Measurements from ENCODE around the gene TRIM66.

TRIM66 gene

DNA sequence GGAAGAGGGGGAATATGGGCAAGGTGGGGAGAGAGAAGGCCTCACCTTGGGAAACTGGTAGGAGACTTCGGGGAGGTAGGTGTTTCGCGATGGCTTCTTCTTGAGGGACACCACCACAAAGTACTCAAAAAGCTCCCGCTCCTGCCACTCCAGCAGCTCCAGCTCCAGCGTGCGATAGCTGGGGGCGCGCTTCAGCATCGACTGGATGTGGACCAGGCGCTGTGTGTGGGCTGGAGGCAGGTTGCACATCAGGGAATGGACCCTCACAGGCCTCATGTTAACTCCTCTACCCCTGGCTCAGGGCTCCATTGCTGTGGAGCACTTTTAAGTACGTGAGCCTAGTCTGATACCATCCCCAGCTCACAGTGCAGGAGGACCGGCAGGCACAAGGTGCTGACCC lies 30.0 kb upstream of the TRIM66 start:
- no peak for DNase-seq

GRCh38 chr11:8711895-8712442 lies 29.5 kb upstream of the TRIM66 start:
- DNase-seq = no peak

DNA sequence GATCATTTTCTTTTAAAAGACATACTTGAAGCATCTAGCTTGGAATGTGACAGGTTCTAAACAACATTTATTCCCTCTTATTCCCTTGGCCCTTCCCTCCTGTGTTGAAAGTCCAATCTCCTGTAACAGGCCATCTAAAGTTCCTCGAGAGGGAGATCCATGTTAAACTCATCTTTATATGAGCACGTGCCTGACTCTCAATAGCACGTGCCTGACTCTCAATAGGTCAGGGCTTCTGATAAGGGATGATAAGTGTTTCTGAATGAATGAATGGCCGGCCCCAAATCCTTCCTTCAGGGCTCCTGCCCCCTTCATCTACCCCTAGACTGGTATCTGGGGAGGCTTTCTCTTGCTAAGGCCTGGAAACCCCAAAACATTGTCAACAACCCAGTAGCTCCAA lies 27.3 kb upstream of the TRIM66 start:
- DNase-seq = no peak

- DNase-seq = no peak
Measured at GRCh38 chr11:8709002-8709672, 26.7 kb upstream of the TRIM66 start.

GRCh38 chr11:8707541-8708191 lies 25.2 kb upstream of the TRIM66 start:
- DNase-seq = no peak

- DNase-seq = no peak
Measured at GRCh38 chr11:8706673-8707432, 24.4 kb upstream of the TRIM66 start.

DNA sequence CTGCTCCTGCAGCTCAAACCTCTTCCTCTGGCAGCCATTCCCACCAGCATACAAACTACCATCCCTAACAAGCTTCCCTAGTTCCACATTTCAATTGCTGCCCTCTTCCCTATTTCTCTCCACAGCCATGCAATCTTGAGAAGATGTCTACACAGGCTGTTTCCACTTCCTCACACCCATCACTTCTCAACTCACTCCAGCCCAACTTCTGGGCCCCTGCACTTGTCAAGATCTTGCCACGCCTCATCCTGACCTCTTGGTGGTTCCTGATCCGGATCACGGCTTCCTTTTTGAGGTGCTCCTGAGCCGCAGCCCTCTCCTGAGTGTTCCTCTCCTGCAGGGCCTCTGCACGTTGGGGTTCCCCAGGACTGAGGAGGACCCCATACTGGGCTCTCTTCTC lies 22.7 kb upstream of the TRIM66 start:
- no peak for DNase-seq

GRCh38 chr11:8704136-8704535 lies 21.7 kb upstream of the TRIM66 start:
- no peak for DNase-seq

GRCh38 chr11:8702598-8702915 lies 20.1 kb upstream of the TRIM66 start:
- no peak for DNase-seq

- DNase-seq = no peak
Measured at GRCh38 chr11:8701891-8702597, 19.6 kb upstream of the TRIM66 start.

DNA sequence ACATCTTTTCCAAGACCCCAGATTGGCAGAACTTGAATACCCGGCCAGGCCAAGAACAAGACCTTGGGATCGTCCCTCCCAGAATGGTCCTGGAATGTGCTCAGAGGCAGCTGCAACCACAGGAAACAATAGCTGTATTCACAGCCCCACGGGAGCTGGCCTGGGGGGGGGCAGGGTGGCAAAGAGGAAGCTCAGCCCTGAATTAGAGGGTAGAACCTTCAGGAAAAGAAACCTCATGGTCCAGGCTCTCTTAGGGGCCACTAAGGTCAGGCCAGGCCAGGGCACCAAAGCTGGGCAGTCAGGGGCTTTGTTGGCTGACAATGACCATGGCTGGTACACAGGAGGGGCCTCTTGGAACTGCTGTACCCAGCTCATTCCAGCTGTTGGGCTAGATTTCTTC lies 17.4 kb upstream of the TRIM66 start:
- DNase-seq = no peak

GRCh38 chr11:8698917-8699441 lies 16.5 kb upstream of the TRIM66 start:
- no peak for DNase-seq

- DNase-seq = no peak
Measured at GRCh38 chr11:8698379-8698851, 15.9 kb upstream of the TRIM66 start.

- no peak for DNase-seq
Measured at GRCh38 chr11:8697054-8697453, 14.6 kb upstream of the TRIM66 start.

DNA sequence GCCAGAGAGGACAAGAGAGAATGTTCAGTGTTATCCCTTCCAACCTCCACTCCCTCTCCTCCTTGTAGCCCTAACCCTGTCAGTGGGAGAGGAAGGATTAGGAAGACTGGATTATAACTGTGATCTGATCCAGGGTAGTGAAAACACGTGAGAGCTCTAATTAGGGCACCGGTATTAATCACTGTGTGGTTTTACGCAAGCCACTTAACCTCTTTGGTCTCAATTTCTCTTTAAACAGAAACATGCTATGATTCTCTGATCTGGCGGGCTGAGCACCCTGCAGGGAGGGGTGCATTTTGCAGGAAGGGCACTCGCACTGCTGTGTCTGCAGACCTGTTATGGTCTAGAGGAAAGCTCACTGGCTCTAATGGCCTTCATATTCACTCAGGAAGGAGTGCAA lies 11.7 kb upstream of the TRIM66 start:
- DNase-seq = peak; percentile 13

DNA sequence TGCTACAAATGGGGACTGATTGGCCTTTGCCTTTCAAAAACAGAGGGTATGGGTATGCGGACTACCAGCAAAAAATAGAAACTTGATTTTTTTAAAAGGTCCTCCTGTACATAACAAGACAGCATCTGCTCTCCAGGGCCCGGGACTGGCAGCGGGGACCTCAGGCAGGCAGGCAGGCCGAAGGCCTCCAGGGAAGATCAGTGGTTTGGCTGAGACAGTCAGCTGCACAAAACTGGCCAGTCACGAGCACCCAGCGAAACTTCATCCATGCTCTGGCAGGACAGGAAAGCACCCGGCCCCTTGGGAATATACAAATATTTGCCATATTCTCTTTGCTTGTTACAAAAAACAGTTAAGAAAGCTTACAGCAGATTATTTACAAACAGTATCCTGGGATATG lies 11.1 kb upstream of the TRIM66 start:
- DNase-seq = no peak

- no peak for DNase-seq
Measured at GRCh38 chr11:8693010-8693551, 10.6 kb upstream of the TRIM66 start.

- DNase-seq = no peak
Measured at GRCh38 chr11:8692417-8692816, 10.0 kb upstream of the TRIM66 start.

DNA sequence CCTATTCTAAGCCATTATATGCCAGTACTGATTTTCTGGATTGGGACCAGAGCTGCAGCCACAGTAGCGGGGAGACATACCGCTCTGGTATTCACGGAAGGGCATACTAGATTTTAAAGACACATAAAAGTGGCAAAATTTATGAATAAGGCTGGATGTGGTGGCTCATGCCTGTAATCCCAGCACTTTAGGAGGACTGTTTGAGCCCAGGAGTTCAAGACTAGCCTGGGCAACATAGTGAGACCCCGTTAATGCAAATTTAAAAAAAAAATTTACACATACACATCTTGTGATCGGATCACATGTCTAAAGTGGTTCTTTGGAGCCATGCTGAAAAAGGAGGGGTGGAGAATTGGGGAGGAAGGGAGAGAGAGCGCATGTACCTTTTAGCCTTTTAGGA lies 9.1 kb upstream of the TRIM66 start:
- no peak for DNase-seq

- DNase-seq = no peak
Measured at GRCh38 chr11:8690374-8691342, 8.2 kb upstream of the TRIM66 start.

GRCh38 chr11:8689726-8690255 lies 7.3 kb upstream of the TRIM66 start:
- DNase-seq = no peak

All from activated CD4-positive, alpha-beta T cell treated with anti-CD3 and anti-CD28 coated beads, Interleukin-10, Interleukin-2, amounts not matched to agents 100 ng/mL and 50 ng/mL, durations not matched to agents 16 hours and 8 hours (primary cell).